Nephron (organoid): Measurements from ENCODE around the gene SACM1L.
"Not testable (repeated sequence)": the region's sequence is repeated elsewhere in the genome, so short reads cannot be mapped to it uniquely, and the experiment has no call there.

ENCODE experiments used
- H3K27ac Mint-ChIP-seq, 3 experiments: 2 replicates each; pipeline ENCODE4 v1.8.0; 2020; ENCODE audit warnings: mixed read lengths in 3 of 3, mild to moderate bottlenecking in 2 of 3, moderate library complexity in 1 of 3
- H3K27me3 Mint-ChIP-seq: 2 replicates; pipeline ENCODE4 v1.8.0; 2021; ENCODE audit warnings: low read depth, mild to moderate bottlenecking, moderate library complexity, mixed read lengths
- H3K36me3 Mint-ChIP-seq: 2 replicates; pipeline ENCODE4 v1.8.0; 2020; ENCODE audit warnings: low read depth, mixed read lengths
- H3K4me1 Mint-ChIP-seq: 2 replicates; pipeline ENCODE4 v1.8.0; 2020; ENCODE audit warnings: mixed read lengths
- H3K4me3 Mint-ChIP-seq, 3 experiments: 2 replicates each; pipeline ENCODE4 v1.8.0; 2020; ENCODE audit warnings: mild to moderate bottlenecking in 3 of 3, mixed read lengths in 3 of 3, moderate library complexity in 2 of 3
- H3K9me3 Mint-ChIP-seq: 2 replicates; pipeline ENCODE4 v1.8.0; 2020; ENCODE audit warnings: mixed read lengths
- CTCF ChIP-seq, 3 experiments: fragments of 200-600 bp; sonication (generic); IDR thresholded peaks; one replicate each; pipeline ENCODE4 v1.5.0; 2021; ENCODE audit warnings: antibody characterized with exemption in 3 of 3; ENCODE audit not compliant: unreplicated experiment in 3 of 3

SACM1L gene

GRCh38 chr3:45690336-45691035 lies 1.3 kb downstream of the SACM1L start:
- H3K27ac Mint-ChIP-seq: peak overlapping the region; percentile 60 to 93 (median 84)
- H3K4me3 Mint-ChIP-seq: peak overlapping the region; percentile 83 to 95 (median 90)
- H3K4me1 Mint-ChIP-seq: peaks cover 36% of the 10 kb centered on the region
- no peaks in the 10 kb centered on the region for H3K9me3 Mint-ChIP-seq
- H3K27me3 Mint-ChIP-seq: peaks cover 10% of the 10 kb centered on the region
- H3K36me3 Mint-ChIP-seq: peaks cover 21% of the 10 kb centered on the region
- no peak for TF ChIP-seq CTCF (IDR thresholded peaks at IDR 0.05; ENCODE audit: unreplicated experiment in 3 of 3)

GRCh38 chr3:45691842-45692241 lies 2.6 kb downstream of the SACM1L start:
- peak overlapping the region; percentile 5 to 60 (median 20) for H3K27ac Mint-ChIP-seq
- H3K4me1 Mint-ChIP-seq: peaks cover 36% of the 10 kb centered on the region
- H3K36me3 Mint-ChIP-seq: peaks cover 32% of the 10 kb centered on the region
- no peaks in the 10 kb centered on the region for H3K9me3 Mint-ChIP-seq
- peak overlapping the region; percentile 30 to 72 (median 67) for H3K4me3 Mint-ChIP-seq
- peaks cover 5% of the 10 kb centered on the region for H3K27me3 Mint-ChIP-seq
- no peak for TF ChIP-seq CTCF (IDR thresholded peaks at IDR 0.05; ENCODE audit: unreplicated experiment in 3 of 3)

GRCh38 chr3:45692866-45693265 lies 3.7 kb downstream of the SACM1L start:
- peak overlapping the region in 2 of 3 experiments; percentile 16 to 51 for H3K27ac Mint-ChIP-seq
- H3K4me1 Mint-ChIP-seq: peaks cover 38% of the 10 kb centered on the region
- no peaks in the 10 kb centered on the region for H3K9me3 Mint-ChIP-seq
- H3K4me3 Mint-ChIP-seq: peak overlapping the region; percentile 45 to 66 (median 54)
- H3K27me3 Mint-ChIP-seq: peaks cover 5% of the 10 kb centered on the region
- peaks cover 35% of the 10 kb centered on the region for H3K36me3 Mint-ChIP-seq
- TF ChIP-seq CTCF (IDR thresholded peaks at IDR 0.05; ENCODE audit: unreplicated experiment in 3 of 3): no peak

- Mint-ChIP-seq H3K9me3 (no peaks in the 10 kb centered on the region), H3K27ac (no peak overlapping the region), H3K4me1 (peaks cover 37% of the 10 kb centered on the region), H3K27me3 (peaks cover 2% of the 10 kb centered on the region), H3K36me3 (peaks cover 39% of the 10 kb centered on the region), H3K4me3 (no peak overlapping the region)
- TF ChIP-seq CTCF (IDR thresholded peaks at IDR 0.05; ENCODE audit: unreplicated experiment in 3 of 3): no peak
Measured at GRCh38 chr3:45693941-45694521, 4.8 kb downstream of the SACM1L start.

- H3K9me3 Mint-ChIP-seq, H3K4me3 Mint-ChIP-seq, H3K27me3 Mint-ChIP-seq, H3K27ac Mint-ChIP-seq: not testable (repeated sequence)
- Mint-ChIP-seq H3K4me1 (peaks cover 37% of the 10 kb centered on the region), H3K36me3 (peaks cover 39% of the 10 kb centered on the region)
Measured at GRCh38 chr3:45695166-45695565, 6.0 kb downstream of the SACM1L start.

- Mint-ChIP-seq H3K9me3 (no peaks in the 10 kb centered on the region), H3K4me3 (no peak overlapping the region), H3K27ac (no peak overlapping the region), H3K27me3 (no peaks in the 10 kb centered on the region), H3K36me3 (peaks cover 26% of the 10 kb centered on the region), H3K4me1 (peaks cover 15% of the 10 kb centered on the region)
- TF ChIP-seq CTCF (IDR thresholded peaks at IDR 0.05; ENCODE audit: unreplicated experiment in 3 of 3): no peak
Measured at GRCh38 chr3:45700570-45701073, 11.4 kb downstream of the SACM1L start.
